ENCODE data around the gene CLSTN1.

Gene CLSTN1

DNA sequence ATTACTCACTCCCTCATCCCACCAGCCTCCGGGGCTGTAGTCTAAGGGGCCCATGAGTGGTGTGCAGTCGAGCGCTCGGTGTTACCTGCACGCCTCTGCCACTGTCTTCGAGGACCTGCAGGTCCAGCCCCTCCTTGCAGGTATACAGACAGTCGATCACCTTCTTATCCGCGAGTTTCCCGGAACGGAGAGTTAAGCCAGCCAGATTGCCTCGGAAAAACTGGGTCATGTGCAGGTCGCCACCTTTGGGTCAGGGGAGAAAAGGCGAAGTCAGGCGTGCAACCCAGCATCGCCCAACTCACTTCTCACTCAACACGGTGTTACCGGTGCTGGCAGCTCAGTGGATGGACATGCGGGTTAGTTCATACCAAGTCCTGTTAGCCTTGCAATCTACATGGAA lies 88.0 kb downstream of the CLSTN1 start:
- Mint-ChIP-seq H3K27me3 (no peaks in the 10 kb centered on the region), H3K4me1 (peaks cover 32% of the 10 kb centered on the region), H3K4me3 (no peak overlapping the region), H3K9me3 (no peaks in the 10 kb centered on the region), H3K36me3 (ENCODE audit: insufficient read depth) (peaks cover 51% of the 10 kb centered on the region), H3K27ac (ENCODE audit: low read depth) (no peak overlapping the region)
- DNase-seq (ENCODE audit: low spot score in 2 of 2) (no peak), ATAC-seq (replicated peaks; ENCODE audit: extremely low read depth, poor library complexity, severe bottlenecking) (no peak)

GRCh38 chr1:9733160-9733789 lies 90.5 kb downstream of the CLSTN1 start:
- H3K27ac Mint-ChIP-seq (ENCODE audit: low read depth) = peak overlapping the region; percentile 83
- ATAC-seq (replicated peaks; ENCODE audit: extremely low read depth, poor library complexity, severe bottlenecking) (no peak), DNase-seq (ENCODE audit: low spot score in 2 of 2) (no peak)
- no peak overlapping the region for H3K4me3 Mint-ChIP-seq
- H3K27me3 Mint-ChIP-seq = no peaks in the 10 kb centered on the region
- H3K4me1 Mint-ChIP-seq = peaks cover 49% of the 10 kb centered on the region
- no peaks in the 10 kb centered on the region for H3K9me3 Mint-ChIP-seq
- H3K36me3 Mint-ChIP-seq (ENCODE audit: insufficient read depth) = peaks cover 68% of the 10 kb centered on the region

DNA sequence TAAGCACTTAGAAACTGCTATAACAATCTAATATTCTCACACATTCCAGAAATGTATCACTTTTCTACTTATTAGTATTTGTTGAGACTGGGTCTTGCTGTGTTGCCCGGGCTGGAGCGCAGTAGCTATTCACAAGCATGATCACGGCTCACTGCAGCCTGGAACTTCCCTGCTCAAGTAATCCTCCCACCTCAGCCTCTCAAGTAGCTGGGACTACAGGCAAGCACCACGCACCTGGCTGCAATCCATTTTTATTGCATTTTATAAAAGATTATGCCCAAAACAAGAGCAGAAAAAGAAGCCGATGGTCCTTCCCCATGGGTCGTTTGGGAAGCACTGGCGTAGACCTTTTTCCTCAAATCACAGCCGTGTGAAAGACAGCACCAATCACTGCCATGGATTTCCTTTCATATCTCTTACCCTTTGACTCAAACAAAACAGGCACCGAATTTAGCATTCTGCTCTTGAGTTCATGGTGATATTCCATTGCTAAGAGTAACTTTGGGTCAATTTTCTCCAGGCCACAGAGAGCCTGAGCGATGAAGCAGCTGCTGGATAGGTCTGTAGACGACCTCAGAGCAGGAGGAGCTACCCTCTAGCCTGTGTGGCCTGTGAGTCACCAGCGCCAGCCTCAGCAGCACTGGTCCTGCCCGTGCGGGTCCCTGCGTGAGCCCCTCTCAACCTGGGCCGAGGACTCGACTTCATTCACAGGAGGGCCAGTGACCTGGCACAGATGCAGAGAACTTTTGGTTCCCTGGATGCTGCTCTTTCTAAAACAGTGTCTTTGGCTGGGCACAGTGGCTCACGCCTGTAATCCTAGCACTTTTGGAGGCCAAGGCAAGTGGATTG lies 91.4 kb downstream of the CLSTN1 start:
- Mint-ChIP-seq H3K27ac (ENCODE audit: low read depth) (peak overlapping the region; percentile 91), H3K4me3 (peak overlapping the region; percentile 30), H3K27me3 (no peaks in the 10 kb centered on the region), H3K36me3 (ENCODE audit: insufficient read depth) (peaks cover 74% of the 10 kb centered on the region), H3K4me1 (peaks cover 47% of the 10 kb centered on the region), H3K9me3 (no peaks in the 10 kb centered on the region)
- ATAC-seq (replicated peaks; ENCODE audit: extremely low read depth, poor library complexity, severe bottlenecking) (no peak), DNase-seq (ENCODE audit: low spot score in 2 of 2) (no peak)

DNA sequence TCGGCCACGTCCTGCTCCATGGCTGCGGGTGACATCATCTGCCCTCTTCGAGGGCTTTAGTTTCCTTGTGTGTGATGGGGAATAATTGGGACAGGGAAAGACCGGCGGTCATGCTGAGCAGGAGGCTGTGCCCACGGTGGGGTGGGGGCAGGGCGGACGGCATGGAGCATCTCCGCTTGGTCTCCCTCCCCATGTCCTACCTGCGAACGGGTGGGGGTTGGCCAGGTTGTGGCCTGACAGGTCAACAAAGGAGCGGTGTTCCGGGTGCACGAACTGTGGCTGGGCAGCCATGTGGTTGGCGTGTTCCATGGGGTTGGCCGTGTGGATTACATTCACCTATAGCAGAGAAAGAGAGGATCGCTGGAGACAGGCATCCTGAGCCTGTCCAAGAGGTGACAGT lies 92.2 kb downstream of the CLSTN1 start:
- H3K4me3 Mint-ChIP-seq = peak overlapping the region; percentile 30
- no peaks in the 10 kb centered on the region for H3K27me3 Mint-ChIP-seq
- peaks cover 77% of the 10 kb centered on the region for H3K36me3 Mint-ChIP-seq (ENCODE audit: insufficient read depth)
- no peak for ATAC-seq (replicated peaks; ENCODE audit: extremely low read depth, poor library complexity, severe bottlenecking)
- H3K4me1 Mint-ChIP-seq = peaks cover 47% of the 10 kb centered on the region
- H3K27ac Mint-ChIP-seq (ENCODE audit: low read depth) = peak overlapping the region; percentile 91
- no peak for DNase-seq (ENCODE audit: low spot score in 2 of 2)
- no peaks in the 10 kb centered on the region for H3K9me3 Mint-ChIP-seq

- no peak for DNase-seq (ENCODE audit: low spot score in 2 of 2)
- H3K27ac Mint-ChIP-seq (ENCODE audit: low read depth) = peak overlapping the region; percentile 91
- peak overlapping the region; percentile 46 for H3K4me3 Mint-ChIP-seq
Observed at GRCh38 chr1:9731051-9731537, 92.7 kb downstream of the CLSTN1 start.

DNA sequence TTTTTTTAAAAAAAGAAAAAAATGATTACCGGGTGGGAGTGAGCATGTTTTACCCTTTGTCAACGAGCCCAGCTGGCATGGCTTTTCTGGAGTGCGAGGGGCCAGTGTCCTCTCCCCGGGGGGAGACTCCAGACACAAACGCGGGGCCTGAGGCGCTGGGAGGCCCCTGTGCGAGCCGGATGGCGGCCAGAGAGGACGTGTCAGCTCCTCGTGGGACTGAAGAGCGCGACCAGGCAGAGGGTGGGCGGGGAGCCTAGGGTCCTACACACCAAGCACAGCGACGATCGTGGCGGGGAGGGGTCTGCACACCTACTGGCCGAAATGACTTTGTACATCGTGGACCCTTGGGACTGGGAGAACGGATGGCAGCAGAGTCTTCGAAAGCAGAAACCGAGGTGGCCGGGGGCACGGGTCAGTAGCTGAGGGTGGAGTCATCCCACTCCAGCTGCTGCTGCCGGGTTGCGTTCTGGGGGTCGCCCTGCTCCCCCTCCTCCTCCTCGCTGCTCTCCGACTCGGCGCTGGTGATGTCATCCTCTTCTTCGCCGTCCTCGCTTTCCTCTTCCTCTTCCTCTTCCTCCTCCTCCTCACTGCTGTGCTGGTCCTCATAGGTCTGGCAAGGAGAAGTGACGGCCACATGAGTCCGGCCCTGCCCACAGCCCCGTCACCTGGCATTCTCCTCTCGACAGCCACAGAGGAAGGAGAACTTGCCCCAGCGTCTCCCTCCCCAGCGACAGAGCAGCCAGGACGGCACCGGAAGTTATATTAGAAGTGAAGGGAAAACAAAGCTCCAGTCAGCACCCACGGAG lies 93.5 kb downstream of the CLSTN1 start:
- Mint-ChIP-seq H3K27me3 (no peaks in the 10 kb centered on the region), H3K4me3 (peak overlapping the region; percentile 46), H3K27ac (ENCODE audit: low read depth) (peak overlapping the region; percentile 91), H3K4me1 (peaks cover 47% of the 10 kb centered on the region), H3K9me3 (no peaks in the 10 kb centered on the region), H3K36me3 (ENCODE audit: insufficient read depth) (peaks cover 74% of the 10 kb centered on the region)
- DNase-seq (ENCODE audit: low spot score in 2 of 2) (no peak), ATAC-seq (replicated peaks; ENCODE audit: extremely low read depth, poor library complexity, severe bottlenecking) (no peak)

More at GRCh38 chr1:9731051-9731537, 92.7 kb downstream of the CLSTN1 start:
- ATAC-seq (replicated peaks; ENCODE audit: extremely low read depth, poor library complexity, severe bottlenecking) = no peak
- Mint-ChIP-seq H3K4me1 (peaks cover 47% of the 10 kb centered on the region), H3K9me3 (no peaks in the 10 kb centered on the region), H3K36me3 (ENCODE audit: insufficient read depth) (peaks cover 75% of the 10 kb centered on the region), H3K27me3 (no peaks in the 10 kb centered on the region)

- Mint-ChIP-seq H3K27me3 (no peaks in the 10 kb centered on the region), H3K9me3 (no peaks in the 10 kb centered on the region), H3K27ac (ENCODE audit: low read depth) (peak overlapping the region; percentile 95), H3K4me3 (peak overlapping the region; percentile 74), H3K4me1 (peaks cover 52% of the 10 kb centered on the region), H3K36me3 (ENCODE audit: insufficient read depth) (peaks cover 79% of the 10 kb centered on the region)
- no peak for DNase-seq (ENCODE audit: low spot score in 2 of 2)
- no peak for ATAC-seq (replicated peaks; ENCODE audit: extremely low read depth, poor library complexity, severe bottlenecking)
Observed at GRCh38 chr1:9729523-9729922, 94.2 kb downstream of the CLSTN1 start.

- Mint-ChIP-seq H3K27me3 (no peaks in the 10 kb centered on the region), H3K27ac (ENCODE audit: low read depth) (peak overlapping the region; percentile 95), H3K4me1 (peaks cover 48% of the 10 kb centered on the region), H3K4me3 (peak overlapping the region; percentile 74), H3K9me3 (no peaks in the 10 kb centered on the region), H3K36me3 (ENCODE audit: insufficient read depth) (peaks cover 79% of the 10 kb centered on the region)
- DNase-seq (ENCODE audit: low spot score in 2 of 2) (no peak), ATAC-seq (replicated peaks; ENCODE audit: extremely low read depth, poor library complexity, severe bottlenecking) (peak; percentile 61)
Observed at GRCh38 chr1:9728451-9729295, 95.1 kb downstream of the CLSTN1 start.

DNA sequence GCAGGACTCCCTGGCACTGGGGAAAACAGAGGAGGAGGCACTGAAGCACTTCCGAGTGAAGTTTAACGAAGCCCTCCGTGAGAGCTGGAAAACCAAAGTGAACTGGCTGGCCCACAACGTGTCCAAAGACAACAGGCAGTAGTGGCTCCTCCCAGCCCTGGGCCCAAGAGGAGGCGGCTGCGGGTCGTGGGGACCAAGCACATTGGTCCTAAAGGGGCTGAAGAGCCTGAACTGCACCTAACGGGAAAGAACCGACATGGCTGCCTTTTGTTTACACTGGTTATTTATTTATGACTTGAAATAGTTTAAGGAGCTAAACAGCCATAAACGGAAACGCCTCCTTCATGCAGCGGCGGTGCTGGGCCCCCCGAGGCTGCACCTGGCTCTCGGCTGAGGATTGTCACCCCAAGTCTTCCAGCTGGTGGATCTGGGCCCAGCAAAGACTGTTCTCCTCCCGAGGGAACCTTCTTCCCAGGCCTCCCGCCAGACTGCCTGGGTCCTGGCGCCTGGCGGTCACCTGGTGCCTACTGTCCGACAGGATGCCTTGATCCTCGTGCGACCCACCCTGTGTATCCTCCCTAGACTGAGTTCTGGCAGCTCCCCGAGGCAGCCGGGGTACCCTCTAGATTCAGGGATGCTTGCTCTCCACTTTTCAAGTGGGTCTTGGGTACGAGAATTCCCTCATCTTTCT lies 96.7 kb downstream of the CLSTN1 start:
- H3K4me3 Mint-ChIP-seq = no peak overlapping the region
- no peaks in the 10 kb centered on the region for H3K27me3 Mint-ChIP-seq
- H3K27ac Mint-ChIP-seq (ENCODE audit: low read depth) = peak overlapping the region; percentile 19
- H3K9me3 Mint-ChIP-seq = no peaks in the 10 kb centered on the region
- H3K4me1 Mint-ChIP-seq = peaks cover 36% of the 10 kb centered on the region
- peaks cover 80% of the 10 kb centered on the region for H3K36me3 Mint-ChIP-seq (ENCODE audit: insufficient read depth)
- ATAC-seq (replicated peaks; ENCODE audit: extremely low read depth, poor library complexity, severe bottlenecking) = no peak
- DNase-seq (ENCODE audit: low spot score in 2 of 2) = no peak

DNA sequence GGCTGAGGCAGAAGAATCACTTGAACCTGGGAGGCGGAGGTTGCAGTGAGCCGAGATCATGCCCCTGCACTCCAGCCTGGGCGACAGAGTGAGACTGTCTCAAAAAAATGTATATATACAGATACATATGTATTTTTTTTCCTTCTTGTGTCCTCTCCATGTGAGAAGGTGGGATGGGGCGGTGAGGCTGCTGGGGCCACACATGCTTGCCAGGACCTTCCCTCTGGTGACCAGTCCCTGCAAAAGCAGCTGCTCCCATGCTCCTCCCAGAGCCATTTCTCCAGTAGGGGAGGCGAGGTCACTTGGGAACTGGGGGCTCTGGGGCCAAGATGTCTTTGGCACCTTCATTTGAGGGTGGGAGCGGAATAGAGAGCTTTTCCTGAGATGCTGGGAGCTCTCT lies 97.4 kb downstream of the CLSTN1 start:
- H3K4me1 Mint-ChIP-seq = peaks cover 30% of the 10 kb centered on the region
- no peak for DNase-seq (ENCODE audit: low spot score in 2 of 2)
- H3K36me3 Mint-ChIP-seq (ENCODE audit: insufficient read depth) = peaks cover 80% of the 10 kb centered on the region
- no peaks in the 10 kb centered on the region for H3K27me3 Mint-ChIP-seq
- no peak overlapping the region for H3K4me3 Mint-ChIP-seq
- H3K27ac Mint-ChIP-seq (ENCODE audit: low read depth) = no peak overlapping the region
- no peaks in the 10 kb centered on the region for H3K9me3 Mint-ChIP-seq
- ATAC-seq (replicated peaks; ENCODE audit: extremely low read depth, poor library complexity, severe bottlenecking) = no peak

DNA sequence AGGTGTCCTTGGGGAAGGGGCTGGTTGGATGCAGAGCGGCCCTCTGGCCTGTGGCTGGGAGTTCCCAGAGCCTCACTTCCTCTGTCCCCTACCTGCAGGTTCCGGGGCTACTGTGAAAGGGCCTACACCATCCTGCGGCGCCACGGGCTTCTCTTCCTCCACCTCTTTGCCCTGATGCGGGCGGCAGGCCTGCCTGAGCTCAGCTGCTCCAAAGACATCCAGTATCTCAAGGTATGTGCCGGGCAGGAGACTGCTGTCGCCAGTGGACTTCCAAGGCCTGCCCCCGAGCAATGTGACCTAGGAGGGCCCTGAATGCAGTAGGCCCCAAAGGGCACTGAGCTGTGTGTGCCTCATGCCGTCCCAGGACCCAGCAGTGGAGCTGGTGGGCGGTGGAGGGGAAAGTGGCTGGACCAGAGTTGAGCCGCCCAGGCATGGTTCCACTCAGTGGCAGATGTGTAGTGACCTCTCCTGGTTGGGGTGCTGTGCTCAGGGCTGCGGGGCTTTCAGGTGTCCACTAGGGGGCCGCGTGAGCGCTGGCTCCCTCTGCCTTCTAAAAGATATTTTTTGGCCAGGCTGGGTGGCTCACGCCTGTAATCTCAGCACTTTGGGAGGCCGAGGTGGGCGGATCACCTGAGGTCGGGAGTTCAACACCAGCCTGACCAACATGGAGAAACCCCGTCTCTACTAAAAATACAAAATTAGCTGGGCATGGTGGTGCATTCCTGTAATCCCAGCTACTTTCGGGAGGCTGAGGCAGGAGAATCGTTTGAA lies 98.9 kb downstream of the CLSTN1 start:
- H3K4me1 Mint-ChIP-seq = peaks cover 24% of the 10 kb centered on the region
- H3K27me3 Mint-ChIP-seq = no peaks in the 10 kb centered on the region
- peak; percentile 44 for ATAC-seq (replicated peaks; ENCODE audit: extremely low read depth, poor library complexity, severe bottlenecking)
- no peak overlapping the region for H3K4me3 Mint-ChIP-seq
- peak overlapping the region; percentile 82 for H3K27ac Mint-ChIP-seq (ENCODE audit: low read depth)
- peaks cover 76% of the 10 kb centered on the region for H3K36me3 Mint-ChIP-seq (ENCODE audit: insufficient read depth)
- H3K9me3 Mint-ChIP-seq = no peaks in the 10 kb centered on the region
- DNase-seq (ENCODE audit: low spot score in 2 of 2) = peak; percentile 55
